ENCODE results near the gene SYNE2. TPM values are rescaled to one million over a fixed set of nuclear protein-coding genes. Genes with fewer than 3 reads are reported as not detected.

Gene SYNE2
- total and polyA plus RNA-seq, 2 of the 8 experiments (the other 6 are each of a cell fraction or from before 2014, with no cell fraction given) = 32.6 to 46.1 TPM

- Histone ChIP-seq H2BK15ac (ENCODE audit: low read length) (no peak overlapping the region), H3K4ac (replicated peaks; ENCODE audit: insufficient read length, low read depth, low read length) (no peak overlapping the region), H3K4me3 (ENCODE audit: extremely low read depth in 1 of 4, insufficient read depth in 2 of 4, low read depth in 3 of 4, low read length in 4 of 4) (no peak overlapping the region), H4K91ac (replicated peaks; ENCODE audit: insufficient read length, low read length) (no peak overlapping the region), H3K18ac (ENCODE audit: extremely low read depth, low read length) (no peak overlapping the region), H3K4me1 (replicated peaks in 1 of 4; ENCODE audit: control insufficient read depth in 3 of 4, insufficient read depth in 4 of 4, low read length in 3 of 4) (peaks cover 0 to 2% (median 0%) of the 10 kb centered on the region in 4 experiments; a peak in 2 of 7 replicates), H2BK5ac (ENCODE audit: low read depth, low read length) (no peak overlapping the region), H3K79me1 (ENCODE audit: low read depth, low read length) (no peaks in the 10 kb centered on the region), H2AK5ac (ENCODE audit: low read depth, low read length) (no peak overlapping the region), H3K27me3 (replicated peaks in 1 of 4; ENCODE audit: control insufficient read depth in 3 of 4, extremely low read depth in 1 of 4, insufficient read depth in 3 of 4, low read length in 3 of 4) (peaks cover 0 to 2% (median 0%) of the 10 kb centered on the region in 4 experiments; a peak in 2 of 7 replicates), H3K56ac (replicated peaks; ENCODE audit: insufficient read length, low read depth, low read length) (no peak overlapping the region), H3K27ac (ENCODE audit: low read depth, low read length) (no peak overlapping the region), H3K36me3 (ENCODE audit: control insufficient read depth in 2 of 4, insufficient read depth in 4 of 4, low read length in 3 of 4) (no peaks in the 10 kb centered on the region), H4K8ac (ENCODE audit: extremely low read depth, insufficient read depth, low read length) (no peak overlapping the region), H4K5ac (ENCODE audit: insufficient read length, low read depth, low read length) (no peak overlapping the region), H3K9me3 (ENCODE audit: insufficient read depth in 2 of 2, low read depth in 1 of 2, low read length in 1 of 2) (no peaks in the 10 kb centered on the region), H2AFZ (ENCODE audit: low read length) (no peak overlapping the region), H3K9ac (replicated peaks in 1 of 4; ENCODE audit: extremely low read depth in 1 of 4, low read depth in 3 of 4, low read length in 3 of 4) (no peak overlapping the region), H2BK120ac (replicated peaks; ENCODE audit: low read depth, low read length) (no peak overlapping the region), H4K20me1 (replicated peaks in 1 of 2; ENCODE audit: control insufficient read depth in 1 of 2, insufficient read depth in 2 of 2, low read length in 2 of 2) (no peaks in the 10 kb centered on the region), H2BK20ac (ENCODE audit: low read length) (no peak overlapping the region), H3K4me2 (ENCODE audit: insufficient read depth in 1 of 2, low read depth in 2 of 2, low read length in 2 of 2) (no peak overlapping the region), H3K79me2 (ENCODE audit: control insufficient read depth in 1 of 2, insufficient read depth in 2 of 2, low read length in 2 of 2) (peaks cover 0 to 1% of the 10 kb centered on the region in 2 experiments; a peak in 1 of 4 replicates), H3K23me2 (ENCODE audit: low read depth, low read length) (peaks cover 7% of the 10 kb centered on the region; the same call in 1 of the 2 replicates), H3K14ac (ENCODE audit: insufficient read length) (no peak overlapping the region), H3K23ac (ENCODE audit: insufficient read length) (no peak overlapping the region), H2BK12ac (ENCODE audit: low read depth, low read length) (no peak overlapping the region)
- POLR2A ChIA-PET (ENCODE audit: partially characterized antibody) = interaction anchor here (0.7 to 1.0 kb wide), 2 partner anchors 102 to 498 kb away, joined by 4 read pairs; no protein-coding TSS in a partner anchor
- DNase-seq (ENCODE audit: low read depth in 1 of 2, low spot score in 2 of 2) = no peak
- no peak for FAIRE-seq
- CTCF ChIA-PET (ENCODE audit: partially characterized antibody) = interaction anchor here (1.2 kb wide), 1 partner anchor 8 kb away, joined by 3 read pairs; no protein-coding TSS in a partner anchor
- no peak for TF ChIP-seq POLR2AphosphoS5 (IDR thresholded peaks at IDR 0.05; ENCODE audit: low read depth, low read length)
- no peak for TF ChIP-seq CBX5 (IDR thresholded peaks at IDR 0.05; ENCODE audit: low read depth, low read length)
- no peak for TF ChIP-seq RXRA (IDR thresholded peaks at IDR 0.05; ENCODE audit: insufficient read depth, low read depth, low read length)
Measured at GRCh38 chr14:63848890-63849289, 3.9 kb upstream of the SYNE2 start.

Measured in H1 (cell line).